Medulla oblongata (tissue), 1 donor: ENCODE measurements around the gene CCDC57.
"Not testable (repeated sequence)": the region's sequence is repeated elsewhere in the genome, so short reads cannot be mapped to it uniquely, and the experiment has no call there.

ENCODE experiments used
- DNase-seq: peaks from one replicate; pipeline ENCODE4 v3.0.0-alpha.2; 2015; ENCODE audit errors: extremely low spot score

Gene CCDC57

GRCh38 chr17:82212331-82213250 lies at the start of gene CCDC57:
CCDC57 (minus strand) TSS chr17:82212842; CDS start chr17:82201944, 10,898 bp downstream.
- DNase-seq = peak; percentile 69

GRCh38 chr17:82262344-82262743 lies 49.7 kb upstream of the CCDC57 start:
- DNase-seq = no peak

GRCh38 chr17:82259972-82260961 lies 47.6 kb upstream of the CCDC57 start:
- DNase-seq = not testable (repeated sequence)

- DNase-seq = no peak
Measured at GRCh38 chr17:82258555-82258954, 45.9 kb upstream of the CCDC57 start.

- DNase-seq = peak; percentile 84
Measured at GRCh38 chr17:82257473-82257872, 44.8 kb upstream of the CCDC57 start.

- DNase-seq = no peak
Measured at GRCh38 chr17:82256242-82256885, 43.7 kb upstream of the CCDC57 start.

- no peak for DNase-seq
Measured at GRCh38 chr17:82255402-82255972, 42.8 kb upstream of the CCDC57 start.

GRCh38 chr17:82254746-82255145 lies 42.1 kb upstream of the CCDC57 start:
- DNase-seq = not testable (repeated sequence)

- not testable (repeated sequence) for DNase-seq
Measured at GRCh38 chr17:82254096-82254495, 41.5 kb upstream of the CCDC57 start.

GRCh38 chr17:82253179-82253544 lies 40.5 kb upstream of the CCDC57 start:
- DNase-seq = no peak

- DNase-seq = no peak
Measured at GRCh38 chr17:82252511-82253178, 40.0 kb upstream of the CCDC57 start.

GRCh38 chr17:82250868-82251500 lies 38.3 kb upstream of the CCDC57 start:
- no peak for DNase-seq

GRCh38 chr17:82249896-82250581 lies 37.4 kb upstream of the CCDC57 start:
- no peak for DNase-seq

GRCh38 chr17:82248815-82249674 lies 36.4 kb upstream of the CCDC57 start:
- DNase-seq = no peak

GRCh38 chr17:82247856-82248671 lies 35.4 kb upstream of the CCDC57 start:
- DNase-seq = no peak

- DNase-seq = no peak
Measured at GRCh38 chr17:82247182-82247823, 34.7 kb upstream of the CCDC57 start.
